Body of pancreas (tissue), 4 donors: ENCODE data around the gene C5. TPM values are rescaled to one million over a fixed set of nuclear protein-coding genes. Genes with fewer than 3 reads are reported as not detected.

Experiments used
- ATAC-seq: fragments of 150-250 bp; one replicate; pipeline ENCODE4 v1.9.1; 2016
- DNase-seq, 4 donors: peaks; one replicate each; pipeline ENCODE4 v3.0.0-alpha.2; 2019
- H3K27ac ChIP-seq, 4 donors: fragments of 200-600 bp; sonication (generic); 1 replicate in 3 of 4; 2 replicates in 1 of 4; pipeline versions ENCODE4 v1.5.1 to v1.6.1; 2016 to 2019; ENCODE audit warnings: mild to moderate bottlenecking in 1 of 4, mixed read lengths in 1 of 4, moderate library complexity in 1 of 4
- H3K27me3 ChIP-seq, 2 donors: fragments of 200-600 bp; sonication (generic); one replicate each; pipeline ENCODE4 v1.6.0; 2016; ENCODE audit warnings: mild to moderate bottlenecking in 1 of 2
- H3K36me3 ChIP-seq, 2 donors: fragments of 200-600 bp; sonication (generic); replicated peaks in 1 of 2; 2 replicates each; pipeline ENCODE4 v1.5.1; 2016; ENCODE audit warnings: low read depth in 2 of 2; ENCODE audit not compliant: insufficient read depth in 1 of 2
- H3K4me1 ChIP-seq: fragments of 200-600 bp; sonication (generic); one replicate; pipeline ENCODE4 v1.6.0; 2016
- H3K4me3 ChIP-seq, 2 donors: fragments of 200-600 bp; sonication (generic); 1 replicate in 1 of 2; 2 replicates in 1 of 2; pipeline ENCODE4 v1.5.1; 2016 to 2019
- H3K9me3 ChIP-seq, 3 donors: fragments of 200-600 bp; sonication (generic); 1 replicate in 2 of 3; 2 replicates in 1 of 3; pipeline ENCODE4 v1.5.1; 2016
- POLR2A ChIP-seq, 3 donors: fragments of 450-650 bp; IDR thresholded peaks; one replicate each; pipeline ENCODE4 v1.6.1; 2016; ENCODE audit warnings: antibody characterized with exemption in 3 of 3, mild to moderate bottlenecking in 2 of 3
- WGBS, 2 donors: methylation state at CpG; one replicate each; pipeline ENCODE4 v1.1.5; 2017; 5-methylcytosine and 5-hydroxymethylcytosine counted together
- intact Hi-C: fragments of 100-400 bp; cut with DNase I; formaldehyde crosslinking; loops from one replicate; pipeline ENCODE4 v1.15.1; 2023
- total RNA-seq, 2 donors: library from RNA; depleted of rRNA; stranded (reverse); fragments of >200 nt; gene quantifications; one replicate each; pipeline ENCODE4 v1.1.0, GENCODE V29; 2016
- TF ChIP-seq, protein P1 (sequence below), 7 experiments: fragments of 450-650 bp in 4 of 7; fragments of 200-600 bp in 3 of 7; sonication (generic) in 3 of 7; IDR thresholded peaks; one replicate each; pipeline ENCODE4 v1.5.1; 2016 to 2019; ENCODE audit warnings: antibody characterized with exemption in 7 of 7

The C5 gene
- total RNA-seq, 2 donors from 2014 or later: 7.3 to 16.1 TPM

DNA sequence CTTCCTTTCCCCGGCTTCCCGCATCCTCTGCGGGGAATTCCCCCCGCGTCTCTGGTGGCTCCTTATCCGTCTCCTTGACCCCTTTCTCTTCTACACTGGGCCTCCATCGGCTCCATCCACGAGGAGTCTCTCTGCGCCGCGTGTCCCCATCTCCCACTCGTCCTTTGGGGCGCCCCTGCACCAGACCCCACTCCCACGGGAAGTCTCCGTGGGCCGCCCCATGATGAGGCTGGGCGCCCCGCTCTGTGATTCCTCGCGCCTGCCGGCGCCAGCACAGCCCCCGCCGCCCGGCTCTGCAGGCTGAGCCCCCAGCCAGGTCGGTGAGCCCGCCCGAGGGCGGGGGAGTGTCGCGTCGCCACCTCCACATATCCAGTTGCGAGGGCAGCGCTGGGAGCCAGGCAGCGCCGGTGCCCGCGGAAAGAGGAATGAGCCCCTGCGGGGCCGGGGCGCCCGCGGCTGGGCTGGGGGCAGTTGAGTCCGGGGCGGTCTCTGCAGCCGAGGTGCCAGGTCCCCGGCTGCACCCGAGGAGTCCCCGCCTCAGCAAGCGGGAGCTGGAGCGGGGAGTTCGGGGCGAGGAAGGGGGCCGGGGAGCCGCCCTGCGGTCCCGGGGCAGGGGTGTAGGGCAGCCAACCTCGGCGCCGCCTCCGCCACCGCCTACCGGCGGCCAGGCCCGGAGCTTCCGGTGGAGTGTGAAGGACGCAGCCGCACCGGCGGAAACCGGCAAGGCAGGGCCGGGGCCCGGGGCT, 121.4 kb downstream of the C5 start:
- WGBS, 2 donors: 1 to 2% methylated on average over 31 to 70 of the region's 73 CpGs
- TF ChIP-seq, protein P1, sequence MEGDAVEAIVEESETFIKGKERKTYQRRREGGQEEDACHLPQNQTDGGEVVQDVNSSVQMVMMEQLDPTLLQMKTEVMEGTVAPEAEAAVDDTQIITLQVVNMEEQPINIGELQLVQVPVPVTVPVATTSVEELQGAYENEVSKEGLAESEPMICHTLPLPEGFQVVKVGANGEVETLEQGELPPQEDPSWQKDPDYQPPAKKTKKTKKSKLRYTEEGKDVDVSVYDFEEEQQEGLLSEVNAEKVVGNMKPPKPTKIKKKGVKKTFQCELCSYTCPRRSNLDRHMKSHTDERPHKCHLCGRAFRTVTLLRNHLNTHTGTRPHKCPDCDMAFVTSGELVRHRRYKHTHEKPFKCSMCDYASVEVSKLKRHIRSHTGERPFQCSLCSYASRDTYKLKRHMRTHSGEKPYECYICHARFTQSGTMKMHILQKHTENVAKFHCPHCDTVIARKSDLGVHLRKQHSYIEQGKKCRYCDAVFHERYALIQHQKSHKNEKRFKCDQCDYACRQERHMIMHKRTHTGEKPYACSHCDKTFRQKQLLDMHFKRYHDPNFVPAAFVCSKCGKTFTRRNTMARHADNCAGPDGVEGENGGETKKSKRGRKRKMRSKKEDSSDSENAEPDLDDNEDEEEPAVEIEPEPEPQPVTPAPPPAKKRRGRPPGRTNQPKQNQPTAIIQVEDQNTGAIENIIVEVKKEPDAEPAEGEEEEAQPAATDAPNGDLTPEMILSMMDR (IDR thresholded peaks at IDR 0.05): peak in 4 of 7 experiments; percentile 13 to 46 (median 39)
- peak; percentile 78 to 87 (median 80) for TF ChIP-seq POLR2A (IDR thresholded peaks at IDR 0.05)
- peak; percentile 91 for ATAC-seq
- no peaks in the 10 kb centered on the region for H3K27me3 ChIP-seq
- H3K9me3 ChIP-seq: no peaks in the 10 kb centered on the region
- H3K27ac ChIP-seq: peak overlapping the region; percentile 49 to 93 (median 80)
- intact Hi-C loops: loop anchor here (5.0 kb wide), 1 partner anchor 51 kb away; the partner anchor contains the start of gene PHF19
- no peaks in the 10 kb centered on the region for H3K36me3 ChIP-seq
- H3K4me1 ChIP-seq: peaks cover 13% of the 10 kb centered on the region
- peak; percentile 81 to 85 (median 84) for DNase-seq
- H3K4me3 ChIP-seq: peak overlapping the region; percentile 71 to 73

GRCh38 chr9:120928015-120928482, 122.0 kb downstream of the C5 start:
- ATAC-seq: peak; percentile 49
- intact Hi-C loops: loop anchor here (5.0 kb wide), 1 partner anchor 51 kb away; the partner anchor contains the start of gene PHF19
- peak in 3 of 4 donors; percentile 64 to 66 (median 65) for DNase-seq
- TF ChIP-seq POLR2A (IDR thresholded peaks at IDR 0.05): no peak
- TF ChIP-seq, protein P1 (IDR thresholded peaks at IDR 0.05): no peak
- no peaks in the 10 kb centered on the region for H3K27me3 ChIP-seq
- 37% methylated on average over 14 of the region's 14 CpGs for WGBS, 2 donors
- H3K4me3 ChIP-seq: peak overlapping the region; percentile 71 to 73
- H3K36me3 ChIP-seq: no peaks in the 10 kb centered on the region
- H3K27ac ChIP-seq: peak overlapping the region; percentile 49 to 93 (median 80)
- no peaks in the 10 kb centered on the region for H3K9me3 ChIP-seq
- H3K4me1 ChIP-seq: peaks cover 13% of the 10 kb centered on the region

DNA sequence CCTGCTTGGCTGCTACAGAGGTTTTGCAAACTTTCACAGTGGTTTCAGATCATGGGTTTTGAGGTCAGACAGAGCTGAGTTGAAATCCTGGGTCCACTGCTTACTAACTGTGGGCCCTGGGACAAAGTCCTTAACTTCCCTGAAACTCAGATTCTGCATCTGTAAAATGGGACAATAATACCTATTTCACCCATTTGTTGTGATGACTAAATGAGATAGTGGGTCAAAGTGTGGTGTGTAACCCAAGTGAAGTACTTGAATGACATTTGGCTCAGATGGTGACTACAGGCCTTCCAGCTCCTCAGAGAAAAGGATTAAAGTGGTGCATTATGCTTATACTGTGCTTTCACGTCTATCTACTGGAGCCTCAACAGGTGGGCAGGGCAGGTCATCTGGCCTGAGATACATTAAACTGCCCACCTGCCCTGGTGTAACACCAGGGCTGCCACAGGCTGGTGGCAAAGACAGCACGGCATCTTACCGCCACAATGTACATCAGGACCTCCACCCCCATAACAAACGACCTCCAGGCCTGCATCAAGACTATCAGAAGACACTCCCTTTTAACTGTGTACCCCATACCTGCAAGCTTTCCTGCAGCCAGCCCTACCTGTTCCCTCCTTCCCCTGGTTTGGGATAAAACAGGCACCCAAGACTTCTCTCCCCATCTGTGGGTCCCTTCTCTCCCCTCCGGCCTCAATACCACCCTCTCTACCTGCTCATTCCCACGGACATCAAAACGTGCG, 122.6 kb downstream of the C5 start:
- H3K4me1 ChIP-seq: peaks cover 13% of the 10 kb centered on the region
- no peak for TF ChIP-seq POLR2A (IDR thresholded peaks at IDR 0.05)
- TF ChIP-seq, protein P1 (IDR thresholded peaks at IDR 0.05): no peak
- no peak for ATAC-seq
- no peak for DNase-seq
- no peaks in the 10 kb centered on the region for H3K36me3 ChIP-seq
- no peak overlapping the region for H3K4me3 ChIP-seq
- H3K27ac ChIP-seq: peak overlapping the region in 1 of 4 donors; percentile 44
- intact Hi-C loops: loop anchor here (5.0 kb wide), 1 partner anchor 50 kb away; the partner anchor contains the start of gene PHF19
- 48 to 54% methylated on average over 6 to 8 of the region's 8 CpGs for WGBS, 2 donors
- H3K9me3 ChIP-seq: no peaks in the 10 kb centered on the region
- no peaks in the 10 kb centered on the region for H3K27me3 ChIP-seq

- ATAC-seq: no peak
- Histone ChIP-seq H3K4me3 (no peak within 1 kb of the TSS), H3K36me3 (no peaks in the 10 kb centered on the region), H3K9me3 (no peaks in the 10 kb centered on the region), H3K27ac (peak within 1 kb of the TSS in 3 of 4 donors; percentile 2 to 44 (median 43)), H3K27me3 (no peaks in the 10 kb centered on the region), H3K4me1 (peaks cover 13% of the 10 kb centered on the region)
- peak in 1 of 4 donors; percentile 19 for DNase-seq
- TF ChIP-seq, protein P1 (IDR thresholded peaks at IDR 0.05): no peak
- no peak for TF ChIP-seq POLR2A (IDR thresholded peaks at IDR 0.05)
- intact Hi-C loops: loop anchor here (5.0 kb wide), 1 partner anchor 49 kb away; the partner anchor contains the start of gene PHF19
- 60 to 77% methylated on average over 6 of the region's 6 CpGs for WGBS, 2 donors
Observed at GRCh38 chr9:120926397-120926928, 123.6 kb downstream of the C5 start, which contains the start of gene TRAF1. Gene TRAF1, minus strand, starts transcription at chr9:120926796. Its CDS starts 721 bp downstream, at chr9:120926075.
